Tibial nerve (tissue), 4 donors: Measurements from ENCODE around the gene ITGA3.

Source experiments
- CTCF ChIP-seq, 5 experiments: fragments of 200-600 bp in 3 of 5; fragments of 450-650 bp in 2 of 5; sonication (generic) in 3 of 5; IDR thresholded peaks; one replicate each; pipeline ENCODE4 v1.5.1; 2016 to 2019; ENCODE audit warnings: antibody characterized with exemption in 5 of 5, mild to moderate bottlenecking in 3 of 5, moderate library complexity in 2 of 5
- EP300 ChIP-seq, 2 donors: sonication (generic); formaldehyde crosslinking; IDR thresholded peaks; one replicate each; pipeline ENCODE4 v1.6.1; 2017; ENCODE audit warnings: antibody characterized with exemption in 2 of 2, mild to moderate bottlenecking in 1 of 2
- POLR2A ChIP-seq, 2 donors: fragments of 450-650 bp; IDR thresholded peaks; one replicate each; pipeline ENCODE4 v1.6.1; 2017; ENCODE audit warnings: antibody characterized with exemption in 2 of 2, mild to moderate bottlenecking in 2 of 2, moderate library complexity in 2 of 2

GRCh38 chr17:50133769-50134099 is 77.8 kb downstream of the ITGA3 start:
- no peak for TF ChIP-seq POLR2A (IDR thresholded peaks at IDR 0.05)
- TF ChIP-seq CTCF (IDR thresholded peaks at IDR 0.05), result no peak
- no peak for TF ChIP-seq EP300 (IDR thresholded peaks at IDR 0.05)
